HepG2 (cell line): Measurements from ENCODE around the gene DENND10. TPM values are rescaled to one million over a fixed set of nuclear protein-coding genes. Genes with fewer than 3 reads are reported as not detected.

Experiments used
- BCL6 ChIP-seq: IDR thresholded peaks from 2 replicates; pipeline ENCODE4 v1.6.1; 2016; ENCODE audit warnings: missing genetic modification reagents, missing compliant biosample characterization
- EP300 ChIP-seq, 3 experiments: sonication (generic) in 1 of 3; formaldehyde crosslinking in 1 of 3; IDR thresholded peaks; 2 replicates each; pipeline versions ENCODE4 v1.5.1 to v1.6.1; 2011 to 2020; ENCODE audit warnings: low read depth in 2 of 3, low read length in 2 of 3, borderline replicate concordance in 1 of 3, improper control_type of control experiment in 1 of 3, mild to moderate bottlenecking in 1 of 3, missing genetic modification reagents in 1 of 3, moderate library complexity in 1 of 3
- ETV6 ChIP-seq: sonication (generic); formaldehyde crosslinking; conservative IDR thresholded peaks from 2 replicates; pipeline ENCODE4 v1.4.0; 2020; ENCODE audit warnings: missing genetic modification reagents
- HOXA5 ChIP-seq: sonication (generic); formaldehyde crosslinking; IDR thresholded peaks from 2 replicates; pipeline ENCODE4 v1.4.0; 2020; ENCODE audit warnings: missing genetic modification reagents
- HOXA9 ChIP-seq: sonication (generic); formaldehyde crosslinking; IDR thresholded peaks from 2 replicates; pipeline ENCODE4 v1.8.1; 2022; ENCODE audit warnings: missing genetic modification reagents, mild to moderate bottlenecking, moderate library complexity, borderline replicate concordance
- ISX ChIP-seq: sonication (generic); formaldehyde crosslinking; conservative IDR thresholded peaks from 2 replicates; pipeline ENCODE4 v1.5.0; 2020; ENCODE audit warnings: missing genetic modification reagents
- ZNF441 ChIP-seq: sonication (generic); formaldehyde crosslinking; IDR thresholded peaks from 2 replicates; pipeline ENCODE4 v1.7.0; 2021; ENCODE audit warnings: missing genetic modification reagents, borderline replicate concordance
- ZNF564 ChIP-seq: sonication (generic); formaldehyde crosslinking; IDR thresholded peaks from 2 replicates; pipeline ENCODE4 v1.8.1; 2023; ENCODE audit warnings: mild to moderate bottlenecking, missing genetic modification reagents
- ZNF703 ChIP-seq: sonication (generic); formaldehyde crosslinking; IDR thresholded peaks from 2 replicates; pipeline ENCODE4 v1.5.1; 2020; ENCODE audit warnings: missing genetic modification reagents, mild to moderate bottlenecking, moderate library complexity, borderline replicate concordance
- ZNF841 ChIP-seq: sonication (generic); formaldehyde crosslinking; IDR thresholded peaks from 2 replicates; pipeline ENCODE4 v1.8.1; 2023; ENCODE audit warnings: missing genetic modification reagents, borderline replicate concordance
- polyA plus RNA-seq, 8 experiments: library from polyadenylated mRNA; depleted of rRNA in 3 of 8; stranded (reverse) in 7 of 8; unstranded in 1 of 8; fragments of >200 nt; fragmentation: Illumina TruSeq in 4 of 8; extraction: Trizol in 4 of 8; gene quantifications; 2 replicates each; pipeline versions ENCODE4 v1.2.1 to v1.2.3, GENCODE V29; 2011 to 2016; ENCODE audit warnings: low read depth in 4 of 8, missing spikeins in 1 of 8, mixed read lengths in 1 of 8; ENCODE audit not compliant: insufficient read depth in 1 of 8
- total RNA-seq, 5 experiments: library from RNA; depleted of rRNA; stranded (reverse); fragments of >200 nt; fragmentation: Illumina TruSeq; extraction: Trizol; gene quantifications; 2 replicates each; pipeline ENCODE4 v1.2.3, GENCODE V29; 2016; ENCODE audit warnings: low read depth in 1 of 5
- TF ChIP-seq, protein P1 (sequence below): sonication (generic); formaldehyde crosslinking; conservative IDR thresholded peaks from 2 replicates; pipeline ENCODE4 v1.8.0; 2022; ENCODE audit warnings: missing genetic modification reagents
- TF ChIP-seq, protein P2 (sequence below): IDR thresholded peaks from 2 replicates; pipeline ENCODE4 v1.6.1; 2016; ENCODE audit warnings: missing compliant biosample characterization, missing genetic modification reagents, borderline replicate concordance
- TF ChIP-seq, protein P3 (sequence below): sonication (generic); formaldehyde crosslinking; IDR thresholded peaks from 2 replicates; pipeline ENCODE4 v1.4.0; 2020; ENCODE audit warnings: missing genetic modification reagents
- TF ChIP-seq, protein P4 (sequence below): sonication (generic); formaldehyde crosslinking; IDR thresholded peaks from 2 replicates; pipeline ENCODE4 v1.4.0; 2020; ENCODE audit warnings: missing genetic modification reagents
- TF ChIP-seq, protein P5 (sequence below): sonication (generic); formaldehyde crosslinking; IDR thresholded peaks from 2 replicates; pipeline ENCODE4 v1.4.0; 2020; ENCODE audit warnings: low read depth, mild to moderate bottlenecking, missing genetic modification reagents
- TF ChIP-seq, protein P6 (sequence below): sonication (generic); formaldehyde crosslinking; IDR thresholded peaks from 2 replicates; pipeline ENCODE4 v1.5.1; 2020; ENCODE audit warnings: mild to moderate bottlenecking, missing genetic modification reagents, moderate library complexity

The DENND10 gene
- total and polyA plus RNA-seq, 2 of the 13 experiments (the other 11 are each of a cell fraction or from before 2014, with no cell fraction given), result 43.7 to 78.8 TPM

DNA sequence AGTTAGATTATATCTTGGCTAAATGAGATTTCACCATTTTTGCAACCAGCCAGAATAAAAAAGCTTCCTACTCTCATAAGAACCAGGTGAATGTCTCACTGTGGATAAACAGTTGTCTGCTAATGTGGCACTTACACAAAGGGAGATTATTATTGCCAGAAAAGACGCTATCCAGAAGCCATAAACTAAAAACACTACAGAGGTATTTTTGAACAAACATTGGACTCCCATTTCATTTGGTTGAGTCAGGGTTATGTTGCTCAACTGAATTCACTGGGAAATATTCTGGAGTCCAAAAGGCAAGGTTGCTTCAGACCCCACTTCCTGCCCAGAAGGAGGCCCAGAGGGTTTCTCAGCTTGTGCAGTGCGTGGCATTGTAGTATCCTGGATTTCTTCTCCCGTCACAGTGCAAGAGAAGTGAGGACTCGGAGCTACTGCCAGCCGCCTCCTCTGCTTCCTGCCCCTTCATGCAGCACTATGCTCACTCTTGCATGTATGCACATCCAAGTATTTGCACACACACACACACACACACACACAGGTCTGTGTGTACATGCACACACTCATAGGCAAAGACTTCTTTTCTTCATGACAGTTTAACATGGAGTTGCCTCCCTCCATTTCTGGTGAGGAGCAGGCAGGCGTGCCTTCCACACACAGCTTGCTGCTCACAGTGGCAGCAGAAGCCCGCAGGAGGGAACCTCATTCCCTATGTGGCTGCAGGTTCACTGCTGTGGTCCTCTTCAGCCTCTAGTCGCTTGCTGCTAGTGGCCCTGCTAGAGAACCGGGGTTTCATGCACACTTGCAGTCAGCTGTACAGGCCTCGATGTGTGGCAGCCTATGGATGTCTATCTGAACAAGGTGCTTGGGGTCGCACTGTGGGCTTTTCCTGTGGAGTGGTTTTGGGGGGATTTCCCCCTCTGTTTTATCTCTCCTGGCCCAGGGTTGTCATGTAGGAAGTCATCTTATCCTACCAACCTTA, 10.1 kb downstream of the DENND10 start (continued):
- TF ChIP-seq, protein P1, sequence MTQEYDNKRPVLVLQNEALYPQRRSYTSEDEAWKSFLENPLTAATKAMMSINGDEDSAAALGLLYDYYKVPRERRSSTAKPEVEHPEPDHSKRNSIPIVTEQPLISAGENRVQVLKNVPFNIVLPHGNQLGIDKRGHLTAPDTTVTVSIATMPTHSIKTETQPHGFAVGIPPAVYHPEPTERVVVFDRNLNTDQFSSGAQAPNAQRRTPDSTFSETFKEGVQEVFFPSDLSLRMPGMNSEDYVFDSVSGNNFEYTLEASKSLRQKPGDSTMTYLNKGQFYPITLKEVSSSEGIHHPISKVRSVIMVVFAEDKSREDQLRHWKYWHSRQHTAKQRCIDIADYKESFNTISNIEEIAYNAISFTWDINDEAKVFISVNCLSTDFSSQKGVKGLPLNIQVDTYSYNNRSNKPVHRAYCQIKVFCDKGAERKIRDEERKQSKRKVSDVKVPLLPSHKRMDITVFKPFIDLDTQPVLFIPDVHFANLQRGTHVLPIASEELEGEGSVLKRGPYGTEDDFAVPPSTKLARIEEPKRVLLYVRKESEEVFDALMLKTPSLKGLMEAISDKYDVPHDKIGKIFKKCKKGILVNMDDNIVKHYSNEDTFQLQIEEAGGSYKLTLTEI, result no peak
- TF ChIP-seq EP300 (IDR thresholded peaks at IDR 0.05; ENCODE audit: low read depth in 2 of 2, low read length in 2 of 2) (peak; percentile 89 to 97), EP300 (CRISPR knock-in tag; IDR thresholded peaks at IDR 0.05; ENCODE audit: borderline replicate concordance) (peak; percentile 98), ZNF703 (no peak), BCL6 (CRISPR knock-in tag) (peak; percentile 81), ISX (CRISPR knock-in tag) (no peak), HOXA9 (CRISPR knock-in tag) (no peak), HOXA5 (CRISPR knock-in tag) (peak; percentile 63; the same call in 1 of the 2 replicates), ZNF841 (no peak), ZNF441 (CRISPR knock-in tag) (no peak), ZNF564 (CRISPR knock-in tag) (no peak), ETV6 (CRISPR knock-in tag) (no peak)
- TF ChIP-seq, protein P2, sequence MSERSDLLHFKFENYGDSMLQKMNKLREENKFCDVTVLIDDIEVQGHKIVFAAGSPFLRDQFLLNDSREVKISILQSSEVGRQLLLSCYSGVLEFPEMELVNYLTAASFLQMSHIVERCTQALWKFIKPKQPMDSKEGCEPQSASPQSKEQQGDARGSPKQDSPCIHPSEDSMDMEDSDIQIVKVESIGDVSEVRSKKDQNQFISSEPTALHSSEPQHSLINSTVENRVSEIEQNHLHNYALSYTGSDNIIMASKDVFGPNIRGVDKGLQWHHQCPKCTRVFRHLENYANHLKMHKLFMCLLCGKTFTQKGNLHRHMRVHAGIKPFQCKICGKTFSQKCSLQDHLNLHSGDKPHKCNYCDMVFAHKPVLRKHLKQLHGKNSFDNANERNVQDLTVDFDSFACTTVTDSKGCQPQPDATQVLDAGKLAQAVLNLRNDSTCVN (CRISPR knock-in tag), result peak; percentile 75; the same call in 1 of the 2 replicates
- TF ChIP-seq, protein P3, sequence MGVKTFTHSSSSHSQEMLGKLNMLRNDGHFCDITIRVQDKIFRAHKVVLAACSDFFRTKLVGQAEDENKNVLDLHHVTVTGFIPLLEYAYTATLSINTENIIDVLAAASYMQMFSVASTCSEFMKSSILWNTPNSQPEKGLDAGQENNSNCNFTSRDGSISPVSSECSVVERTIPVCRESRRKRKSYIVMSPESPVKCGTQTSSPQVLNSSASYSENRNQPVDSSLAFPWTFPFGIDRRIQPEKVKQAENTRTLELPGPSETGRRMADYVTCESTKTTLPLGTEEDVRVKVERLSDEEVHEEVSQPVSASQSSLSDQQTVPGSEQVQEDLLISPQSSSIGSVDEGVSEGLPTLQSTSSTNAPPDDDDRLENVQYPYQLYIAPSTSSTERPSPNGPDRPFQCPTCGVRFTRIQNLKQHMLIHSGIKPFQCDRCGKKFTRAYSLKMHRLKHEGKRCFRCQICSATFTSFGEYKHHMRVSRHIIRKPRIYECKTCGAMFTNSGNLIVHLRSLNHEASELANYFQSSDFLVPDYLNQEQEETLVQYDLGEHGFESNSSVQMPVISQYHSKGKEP, result no peak
- TF ChIP-seq, protein P4, sequence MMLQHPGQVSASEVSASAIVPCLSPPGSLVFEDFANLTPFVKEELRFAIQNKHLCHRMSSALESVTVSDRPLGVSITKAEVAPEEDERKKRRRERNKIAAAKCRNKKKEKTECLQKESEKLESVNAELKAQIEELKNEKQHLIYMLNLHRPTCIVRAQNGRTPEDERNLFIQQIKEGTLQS (CRISPR knock-in tag), result peak; percentile 80
- TF ChIP-seq, protein P5, sequence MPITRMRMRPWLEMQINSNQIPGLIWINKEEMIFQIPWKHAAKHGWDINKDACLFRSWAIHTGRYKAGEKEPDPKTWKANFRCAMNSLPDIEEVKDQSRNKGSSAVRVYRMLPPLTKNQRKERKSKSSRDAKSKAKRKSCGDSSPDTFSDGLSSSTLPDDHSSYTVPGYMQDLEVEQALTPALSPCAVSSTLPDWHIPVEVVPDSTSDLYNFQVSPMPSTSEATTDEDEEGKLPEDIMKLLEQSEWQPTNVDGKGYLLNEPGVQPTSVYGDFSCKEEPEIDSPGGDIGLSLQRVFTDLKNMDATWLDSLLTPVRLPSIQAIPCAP, result no peak
- TF ChIP-seq, protein P6, sequence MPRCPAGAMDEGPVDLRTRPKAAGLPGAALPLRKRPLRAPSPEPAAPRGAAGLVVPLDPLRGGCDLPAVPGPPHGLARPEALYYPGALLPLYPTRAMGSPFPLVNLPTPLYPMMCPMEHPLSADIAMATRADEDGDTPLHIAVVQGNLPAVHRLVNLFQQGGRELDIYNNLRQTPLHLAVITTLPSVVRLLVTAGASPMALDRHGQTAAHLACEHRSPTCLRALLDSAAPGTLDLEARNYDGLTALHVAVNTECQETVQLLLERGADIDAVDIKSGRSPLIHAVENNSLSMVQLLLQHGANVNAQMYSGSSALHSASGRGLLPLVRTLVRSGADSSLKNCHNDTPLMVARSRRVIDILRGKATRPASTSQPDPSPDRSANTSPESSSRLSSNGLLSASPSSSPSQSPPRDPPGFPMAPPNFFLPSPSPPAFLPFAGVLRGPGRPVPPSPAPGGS (CRISPR knock-in tag), result no peak
